ENCODE results near the gene LAMB3. TPM values are rescaled to one million over a fixed set of nuclear protein-coding genes. Genes with fewer than 3 reads are reported as not detected.

LAMB3 gene
- total and polyA plus RNA-seq, 10 of the 15 experiments (the other 5 are each of a cell fraction or from before 2014, with no cell fraction given) = 0.04 to 1.8 (median 0.10) TPM; not detected in 1

GRCh38 chr1:209646558-209646957 is 5.7 kb downstream of the LAMB3 start:
- Histone ChIP-seq H4K20me1 (ENCODE audit: control insufficient read depth, insufficient read depth) (no peaks in the 10 kb centered on the region), H2AFZ (ENCODE audit: control insufficient read depth, low read depth, low read length) (no peak overlapping the region), H3K27ac (ENCODE audit: control insufficient read depth, insufficient read depth) (no peak overlapping the region), H3K9me3 (replicated peaks; ENCODE audit: control insufficient read depth, insufficient read depth, low read length) (no peaks in the 10 kb centered on the region), H3K36me3 (ENCODE audit: control insufficient read depth in 2 of 2, insufficient read depth in 2 of 2, low read length in 1 of 2) (no peaks in the 10 kb centered on the region), H3K4me2 (ENCODE audit: control insufficient read depth, insufficient read depth) (no peak overlapping the region), H3K79me2 (ENCODE audit: control insufficient read depth, insufficient read depth, low read length) (no peaks in the 10 kb centered on the region), H3K27me3 (replicated peaks in 1 of 2; ENCODE audit: control insufficient read depth in 2 of 2, insufficient read depth in 2 of 2, low read length in 1 of 2) (no peaks in the 10 kb centered on the region; a peak in 1 of 4 replicates), H3K4me3 (no peak overlapping the region), H3K9ac (ENCODE audit: control insufficient read depth, insufficient read depth, low read length) (no peak overlapping the region), H3K4me1 (ENCODE audit: control insufficient read depth, insufficient read depth, low read length) (no peaks in the 10 kb centered on the region)
- in situ Hi-C loops (cut with MboI) = no loop called here
- intact Hi-C loops (cut with micrococcal nuclease; ENCODE audit: unreplicated experiment) = loop anchor here (5.0 kb wide), 1 partner anchor 41 kb away; no protein-coding TSS in a partner anchor
- ChIA-PET POLR2A (interaction anchor here (0.6 to 1.1 kb wide), 2 partner anchors 41 to 198 kb away, joined by 3 read pairs; no protein-coding TSS in a partner anchor), CTCF (interaction anchor here (1.0 to 2.3 kb wide), 12 partner anchors 15 to 102 kb away, joined by 3 to 11 read pairs (median 4); no protein-coding TSS in a partner anchor), SMC1A (ENCODE audit: uncharacterized antibody, unreplicated experiment) (interaction anchor here (1.0 to 17.6 kb wide), 5 partner anchors 8 to 45 kb away, joined by 3 to 261 read pairs (median 7); partner anchors contain the start of gene G0S2), RAD21 (ENCODE audit: unreplicated experiment) (interaction anchor here (0.6 to 15.7 kb wide), 2 partner anchors 28 to 1662 kb away, joined by 3 to 195 read pairs; partner anchors contain the start of gene G0S2)
- FAIRE-seq = no peak
- no peak for DNase-seq (ENCODE audit: low read depth, low spot score)
- ATAC-seq = 0 out of 3 replicates have a peak, but pooled peaks have one; percentile 17
- TF ChIP-seq RAD21 (IDR thresholded peaks at IDR 0.05; ENCODE audit: insufficient read depth, low read depth, low read length) = 0 out of 2 replicates have a peak, but pooled peaks have one; percentile 7
- peak; percentile 38; the same call in 1 of the 2 replicates for TF ChIP-seq SMC3 (IDR thresholded peaks at IDR 0.05; ENCODE audit: borderline replicate concordance, low read length)
- TF ChIP-seq CTCF (IDR thresholded peaks at IDR 0.05 in 2 of 3, conservative IDR thresholded peaks at IDR 0.05 in 1 of 3; ENCODE audit: control insufficient read depth in 2 of 3, extremely low read depth in 1 of 3, insufficient read depth in 1 of 3, low read depth in 3 of 3, low read length in 3 of 3) = peak; percentile 10 to 24 (median 24); a peak in 2 of 6 replicates
- TF ChIP-seq TARDBP (IDR thresholded peaks at IDR 0.05; ENCODE audit: borderline replicate concordance) = no peak
- no TSS peak for BruUV-seq (replicated peaks)
- WGBS (ENCODE audit: insufficient coverage, insufficient replicate concordance, low lambda C conversion rate, missing lambda C conversion rate) = 81% methylated on average over 5 of the region's 5 CpGs
